IPS-18a (cell line): ENCODE data around the gene NHLRC4.
A peak's percentile ranks its signal among the peaks of the same experiment; 100 is the strongest.

Source experiments
- H3K27ac ChIP-seq: one replicate; pipeline ENCODE4 v1.5.1; 2013; ENCODE audit warnings: low read length
- H3K27me3 ChIP-seq: one replicate; pipeline ENCODE4 v1.6.1; 2013; ENCODE audit warnings: mild to moderate bottlenecking, low read length; ENCODE audit not compliant: control insufficient read depth, insufficient read depth
- H3K36me3 ChIP-seq: one replicate; pipeline ENCODE4 v1.6.1; 2013; ENCODE audit warnings: low read depth, low read length; ENCODE audit not compliant: control insufficient read depth
- H3K4me1 ChIP-seq: one replicate; pipeline ENCODE4 v1.6.1; 2013; ENCODE audit warnings: low read depth, low read length; ENCODE audit not compliant: control insufficient read depth
- H3K4me3 ChIP-seq: one replicate; pipeline ENCODE4 v1.5.1; 2013; ENCODE audit warnings: low read length
- H3K9ac ChIP-seq: one replicate; pipeline ENCODE4 v1.6.1; 2013; ENCODE audit warnings: mild to moderate bottlenecking, low read length, moderate library complexity
- H3K9me3 ChIP-seq: one replicate; pipeline ENCODE4 v1.6.1; 2013; ENCODE audit warnings: low read depth, low read length; ENCODE audit not compliant: control insufficient read depth

The NHLRC4 gene

DNA sequence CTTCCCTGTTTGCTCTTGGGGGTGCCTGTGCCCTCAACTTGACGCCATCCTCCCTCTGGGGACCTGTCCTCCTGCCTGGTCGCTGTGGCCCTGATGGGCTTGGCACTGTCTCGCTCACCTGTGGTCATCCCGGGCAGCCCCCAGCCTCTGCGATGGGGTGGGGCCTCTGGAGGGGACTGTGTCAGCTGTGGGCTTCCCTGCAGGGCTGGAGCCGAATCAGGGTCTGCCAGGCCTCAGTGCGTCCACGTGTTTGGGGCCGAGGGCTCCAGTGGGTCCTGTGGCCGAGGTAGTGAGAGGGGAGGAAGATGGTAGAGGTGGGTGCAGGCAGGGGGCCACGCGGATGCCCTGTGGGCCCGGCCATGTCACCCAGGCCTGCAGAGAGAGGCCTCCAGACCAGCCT is 11.0 kb downstream of the NHLRC4 start:
- H3K9me3 ChIP-seq = no peaks in the 10 kb centered on the region
- no peaks in the 10 kb centered on the region for H3K4me1 ChIP-seq

DNA sequence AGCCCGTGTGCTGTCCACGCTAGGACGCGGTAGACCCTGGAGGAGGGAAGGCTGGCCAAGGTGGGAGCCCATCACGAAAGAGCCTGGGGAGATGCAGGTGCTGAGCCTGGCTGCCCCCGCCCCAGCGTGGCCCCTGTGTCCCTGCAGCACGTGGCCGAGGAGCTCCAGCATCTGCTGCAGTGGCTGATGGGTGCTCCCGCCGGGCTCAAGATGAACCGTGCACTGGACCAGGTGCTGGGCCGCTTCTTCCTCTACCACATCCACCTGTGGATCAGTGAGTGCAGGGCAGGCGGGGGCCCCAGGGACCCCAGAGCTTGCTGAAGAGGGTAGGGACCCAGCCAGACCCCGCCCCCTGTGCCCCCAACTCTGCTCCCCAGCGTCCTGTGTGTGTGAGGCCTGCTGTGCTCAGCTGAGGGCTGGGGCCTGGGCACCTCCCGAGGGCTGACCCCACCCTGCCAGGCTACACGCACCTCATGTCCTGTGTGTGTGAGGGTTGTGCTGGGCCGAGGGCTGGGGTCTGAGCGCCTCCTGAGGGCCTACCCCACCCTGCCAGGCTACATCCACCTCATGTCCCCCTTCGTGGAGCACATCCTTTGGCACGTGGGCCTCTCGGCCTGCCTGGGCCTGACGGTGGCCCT is 11.5 kb downstream of the NHLRC4 start:
- no peak overlapping the region for H3K4me3 ChIP-seq
- no peaks in the 10 kb centered on the region for H3K27me3 ChIP-seq
- peaks cover 4% of the 10 kb centered on the region for H3K4me1 ChIP-seq
- H3K9ac ChIP-seq = no peak overlapping the region
- no peaks in the 10 kb centered on the region for H3K36me3 ChIP-seq
- H3K27ac ChIP-seq = no peak overlapping the region
- H3K9me3 ChIP-seq = no peaks in the 10 kb centered on the region

More for the DNA sequence above, 11.0 kb downstream of the NHLRC4 start:
- no peaks in the 10 kb centered on the region for H3K27me3 ChIP-seq
- no peak overlapping the region for H3K27ac ChIP-seq
- H3K4me3 ChIP-seq = no peak overlapping the region
- H3K9ac ChIP-seq = no peak overlapping the region
- no peaks in the 10 kb centered on the region for H3K36me3 ChIP-seq

DNA sequence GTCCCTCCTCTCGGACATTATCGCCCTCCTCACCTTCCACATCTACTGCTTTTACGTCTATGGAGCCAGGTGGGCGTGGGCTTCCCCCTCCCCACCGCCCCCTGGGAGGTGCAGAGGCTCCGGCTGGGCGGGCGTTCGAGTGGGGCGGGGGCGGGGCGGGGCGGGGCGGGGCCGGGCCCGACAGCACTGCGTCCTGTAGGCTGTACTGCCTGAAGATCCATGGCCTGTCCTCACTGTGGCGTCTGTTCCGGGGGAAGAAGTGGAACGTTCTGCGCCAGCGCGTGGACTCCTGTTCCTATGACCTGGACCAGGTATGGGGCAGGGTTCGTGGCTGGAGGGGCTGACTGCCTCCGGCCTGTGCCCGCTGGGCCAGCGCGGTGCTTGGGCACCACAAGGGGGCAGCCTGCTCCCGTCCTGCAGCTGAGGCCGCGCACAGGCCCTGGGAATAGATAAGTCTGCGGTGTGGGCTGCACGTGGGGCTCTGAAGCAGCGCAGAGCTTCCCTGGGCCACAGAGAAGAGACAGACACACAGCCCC is 12.1 kb downstream of the NHLRC4 start:
- peaks cover 9% of the 10 kb centered on the region for H3K4me1 ChIP-seq
- H3K9ac ChIP-seq = no peak overlapping the region
- H3K4me3 ChIP-seq = no peak overlapping the region
- H3K27ac ChIP-seq = no peak overlapping the region
- no peaks in the 10 kb centered on the region for H3K9me3 ChIP-seq
- H3K36me3 ChIP-seq = no peaks in the 10 kb centered on the region
- H3K27me3 ChIP-seq = no peaks in the 10 kb centered on the region

DNA sequence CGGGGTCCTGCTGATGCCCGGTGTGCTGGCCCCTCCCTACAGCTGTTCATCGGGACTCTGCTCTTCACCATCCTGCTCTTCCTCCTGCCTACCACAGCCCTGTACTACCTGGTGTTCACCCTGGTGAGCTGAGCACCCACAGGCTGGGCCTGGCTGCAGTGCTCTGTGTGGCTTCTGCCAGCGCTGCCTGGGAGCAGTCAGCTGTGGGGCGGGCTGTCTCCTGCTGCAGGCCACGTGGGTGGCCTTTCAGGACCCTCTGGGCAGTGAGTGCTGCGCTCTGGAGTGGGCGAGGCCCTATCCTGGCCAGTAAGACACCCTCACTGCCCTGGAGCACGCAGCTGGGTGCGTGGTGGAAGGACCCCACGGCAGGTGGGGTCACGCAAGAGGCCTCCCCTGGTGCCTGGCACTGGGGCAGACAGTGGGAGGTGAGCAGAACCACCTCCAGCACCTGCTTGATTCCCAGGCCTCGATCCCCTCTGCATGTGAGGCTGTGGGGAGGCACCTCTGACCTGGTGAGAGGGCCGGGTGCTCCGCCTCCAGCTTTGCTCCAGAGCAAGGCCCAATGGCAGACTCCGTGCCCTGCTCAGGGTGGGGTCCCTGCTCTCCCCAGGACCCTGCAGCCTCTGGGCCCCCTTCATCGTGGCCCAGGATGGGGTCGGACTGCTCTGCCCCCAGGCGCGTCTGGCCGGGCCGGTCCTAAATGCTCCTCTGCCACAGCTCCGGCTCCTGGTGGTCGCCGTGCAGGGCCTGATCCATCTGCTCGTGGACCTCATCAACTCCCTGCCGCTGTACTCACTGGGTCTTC is 13.5 kb downstream of the NHLRC4 start:
- no peaks in the 10 kb centered on the region for H3K36me3 ChIP-seq
- H3K4me3 ChIP-seq = no peak overlapping the region
- peaks cover 2% of the 10 kb centered on the region for H3K27me3 ChIP-seq
- H3K4me1 ChIP-seq = peaks cover 11% of the 10 kb centered on the region
- no peak overlapping the region for H3K9ac ChIP-seq
- no peaks in the 10 kb centered on the region for H3K9me3 ChIP-seq
- no peak overlapping the region for H3K27ac ChIP-seq

DNA sequence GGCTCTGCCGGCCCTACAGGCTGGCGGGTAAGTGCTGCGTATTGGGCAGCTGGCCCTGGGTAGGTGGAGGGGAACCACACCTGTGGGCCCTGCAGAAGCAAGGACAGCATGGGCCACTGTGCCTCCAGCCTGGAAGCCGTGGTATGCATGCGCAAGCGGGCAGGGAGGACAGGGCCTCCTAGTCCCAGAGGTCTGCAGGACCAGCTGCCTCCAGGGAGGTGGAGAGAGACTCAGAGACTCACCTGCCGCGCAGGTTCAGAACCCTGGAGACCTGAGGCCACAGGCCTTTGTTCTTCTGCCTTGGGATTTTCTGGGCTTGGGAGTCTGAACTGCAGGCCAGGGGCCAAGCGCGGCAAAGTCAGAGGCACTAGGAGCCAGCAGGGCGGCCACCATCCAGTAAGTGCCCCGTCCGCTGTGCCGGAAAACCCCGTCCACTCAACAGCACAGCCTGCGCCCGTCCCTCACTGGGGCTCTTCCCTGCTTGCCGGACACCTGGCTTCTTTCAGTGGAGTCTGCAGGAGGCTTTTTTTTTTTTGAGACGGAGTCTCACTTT is 14.2 kb downstream of the NHLRC4 start:
- Histone ChIP-seq H3K4me3 (no peak overlapping the region), H3K27ac (no peak overlapping the region), H3K36me3 (no peaks in the 10 kb centered on the region), H3K4me1 (peaks cover 11% of the 10 kb centered on the region), H3K9me3 (no peaks in the 10 kb centered on the region), H3K9ac (no peak overlapping the region), H3K27me3 (peaks cover 9% of the 10 kb centered on the region)

DNA sequence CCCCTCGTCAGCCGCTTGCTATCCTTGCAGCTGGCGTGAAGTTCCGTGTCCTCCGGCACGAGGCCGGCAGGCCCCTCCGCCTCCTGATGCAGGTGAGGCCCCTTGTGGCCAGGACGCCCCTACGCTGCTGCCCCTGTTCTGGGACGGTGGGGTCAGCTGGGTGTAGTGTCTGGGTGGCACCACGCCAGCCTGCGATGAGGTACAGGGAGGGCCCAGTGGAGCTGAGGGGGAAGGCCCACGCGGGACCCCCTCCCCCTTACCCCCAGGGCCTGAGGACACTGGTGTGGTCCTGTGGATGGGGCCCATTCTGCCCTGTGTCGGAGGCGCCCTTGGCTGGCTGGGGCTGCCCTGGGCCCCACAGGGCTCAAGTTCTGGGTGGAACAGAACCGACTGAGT is 15.4 kb downstream of the NHLRC4 start:
- no peak overlapping the region for H3K27ac ChIP-seq
- no peaks in the 10 kb centered on the region for H3K9me3 ChIP-seq
- H3K4me3 ChIP-seq = no peak overlapping the region
- H3K4me1 ChIP-seq = peaks cover 11% of the 10 kb centered on the region
- no peaks in the 10 kb centered on the region for H3K36me3 ChIP-seq
- H3K27me3 ChIP-seq = peaks cover 21% of the 10 kb centered on the region
- H3K9ac ChIP-seq = no peak overlapping the region

DNA sequence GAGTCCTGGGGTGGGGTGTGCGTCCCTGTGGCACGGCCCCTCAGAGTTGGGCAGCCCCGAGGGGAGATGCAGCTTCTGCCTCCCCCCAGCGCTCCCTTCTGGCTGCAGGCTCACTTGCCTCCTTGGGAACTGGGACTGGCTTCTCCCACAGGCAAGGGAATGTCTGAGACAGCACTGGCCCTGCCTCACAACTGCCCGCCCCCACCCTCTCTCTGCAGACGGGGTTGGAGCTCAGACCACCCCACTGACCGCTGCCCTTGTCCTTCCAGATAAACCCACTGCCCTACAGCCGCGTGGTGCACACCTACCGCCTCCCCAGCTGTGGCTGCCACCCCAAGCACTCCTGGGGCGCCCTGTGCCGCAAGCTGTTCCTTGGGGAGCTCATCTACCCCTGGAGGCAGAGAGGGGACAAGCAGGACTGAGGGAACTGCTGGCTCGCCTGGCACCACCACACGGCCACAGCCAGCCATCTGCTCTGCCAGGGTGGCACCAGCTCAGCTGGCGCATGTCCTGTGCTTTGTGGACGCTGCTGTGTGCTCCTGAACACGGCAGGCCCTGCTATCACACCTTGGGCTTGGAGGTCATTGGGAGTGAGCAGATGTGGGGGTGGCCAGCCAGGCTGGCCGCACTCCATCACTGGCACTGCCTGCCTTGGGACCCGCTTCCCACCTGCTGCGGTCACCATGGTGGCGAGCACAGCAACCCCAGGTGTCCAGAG is 16.0 kb downstream of the NHLRC4 start:
- no peaks in the 10 kb centered on the region for H3K9me3 ChIP-seq
- H3K9ac ChIP-seq = no peak overlapping the region
- H3K4me3 ChIP-seq = no peak overlapping the region
- H3K4me1 ChIP-seq = peaks cover 11% of the 10 kb centered on the region
- H3K27ac ChIP-seq = no peak overlapping the region
- peaks cover 26% of the 10 kb centered on the region for H3K27me3 ChIP-seq
- H3K36me3 ChIP-seq = no peaks in the 10 kb centered on the region

DNA sequence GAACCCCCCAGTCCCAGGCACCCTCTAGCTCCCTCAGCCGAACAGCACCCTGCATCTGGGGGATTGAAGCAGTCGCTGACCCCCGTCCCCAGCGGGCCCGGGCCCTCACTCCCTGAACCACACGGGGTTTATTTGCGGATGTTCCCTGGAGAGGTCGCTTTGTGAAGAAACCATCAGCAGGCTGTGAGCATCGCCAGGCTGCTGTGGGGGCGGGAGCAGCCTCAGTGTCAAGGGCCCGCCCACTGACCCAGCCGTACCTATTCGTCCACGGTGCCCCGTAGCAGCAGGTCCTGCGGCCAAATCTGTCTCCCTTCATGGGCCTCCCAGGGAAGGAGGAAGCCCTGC is 16.6 kb downstream of the NHLRC4 start:
- Histone ChIP-seq H3K36me3 (no peaks in the 10 kb centered on the region), H3K9me3 (no peaks in the 10 kb centered on the region), H3K4me1 (peaks cover 11% of the 10 kb centered on the region), H3K4me3 (no peak overlapping the region), H3K9ac (no peak overlapping the region), H3K27ac (no peak overlapping the region), H3K27me3 (peaks cover 27% of the 10 kb centered on the region)

DNA sequence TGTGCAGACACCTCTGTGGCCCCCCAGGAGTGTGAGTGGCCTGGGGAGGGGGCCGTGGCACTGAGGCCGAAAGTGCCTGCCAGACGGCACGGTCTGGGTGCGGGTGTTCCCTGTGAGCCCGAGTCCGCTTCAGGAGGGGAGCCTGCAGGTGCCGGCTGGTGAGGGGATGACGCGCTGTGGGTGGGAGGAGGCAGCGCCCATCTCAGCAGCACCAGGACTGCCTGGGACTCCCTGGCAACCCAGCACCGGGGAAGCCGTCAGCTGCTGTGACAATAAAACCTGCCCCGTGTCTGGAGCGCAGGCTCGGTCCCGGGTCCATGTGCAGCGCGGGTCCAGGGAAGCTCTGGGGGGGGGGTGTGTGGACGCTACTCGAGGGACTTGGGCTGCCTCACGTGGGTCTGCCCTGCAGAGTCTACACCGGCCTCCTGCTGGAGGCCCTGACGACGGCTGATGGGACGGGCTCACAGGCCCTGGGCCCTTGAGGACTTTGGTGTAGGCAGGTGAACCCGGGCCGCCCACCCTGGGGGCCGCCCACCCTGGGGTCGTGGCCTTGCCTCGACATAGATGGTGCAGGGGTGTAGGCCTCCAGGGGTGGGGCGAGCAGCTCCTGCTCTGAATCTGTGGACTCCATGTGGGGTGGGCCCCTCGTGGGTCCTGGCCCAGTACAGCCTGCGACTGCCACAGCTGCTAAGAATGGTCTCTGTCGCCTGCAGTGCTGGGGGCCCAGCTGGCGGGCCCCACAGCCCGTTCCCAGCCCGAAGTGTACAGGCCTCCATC is 17.2 kb downstream of the NHLRC4 start:
- Histone ChIP-seq H3K4me1 (peaks cover 11% of the 10 kb centered on the region), H3K9ac (no peak overlapping the region)

DNA sequence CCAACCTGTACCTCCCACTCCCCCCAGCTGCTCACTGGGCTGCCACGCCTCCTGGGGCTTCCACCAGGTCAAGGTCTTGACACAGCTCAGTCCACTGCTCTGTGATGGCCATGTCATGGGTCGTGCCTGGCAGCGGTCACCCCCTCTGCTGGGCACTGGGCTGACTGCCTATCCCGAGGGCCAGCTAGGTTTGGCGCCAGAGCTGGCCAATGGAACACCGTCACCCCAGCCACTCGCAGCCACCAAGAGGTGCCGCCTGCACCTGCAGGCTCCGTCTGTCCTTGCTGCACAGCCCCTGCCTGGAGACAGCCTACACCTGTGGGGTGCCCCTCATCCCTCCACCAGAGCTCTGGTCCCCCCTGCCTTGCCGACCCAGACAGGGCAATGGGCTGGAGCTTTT is 18.5 kb downstream of the NHLRC4 start:
- Histone ChIP-seq H3K9me3 (no peaks in the 10 kb centered on the region), H3K27me3 (peaks cover 27% of the 10 kb centered on the region), H3K9ac (no peak overlapping the region), H3K4me3 (no peak overlapping the region), H3K36me3 (no peaks in the 10 kb centered on the region), H3K27ac (no peak overlapping the region), H3K4me1 (peaks cover 11% of the 10 kb centered on the region)

More for the DNA sequence above, 17.2 kb downstream of the NHLRC4 start:
- H3K36me3 ChIP-seq = no peaks in the 10 kb centered on the region
- peak overlapping the region; percentile 21 for H3K4me3 ChIP-seq
- no peak overlapping the region for H3K27ac ChIP-seq
- peaks cover 27% of the 10 kb centered on the region for H3K27me3 ChIP-seq
- H3K9me3 ChIP-seq = no peaks in the 10 kb centered on the region
